Large intestine (tissue), 3 donors: ENCODE measurements around the gene KIR2DL4. TPM values are rescaled to one million over a fixed set of nuclear protein-coding genes. Genes with fewer than 3 reads are reported as not detected.
"Not testable (repeated sequence)": the region's sequence is repeated elsewhere in the genome, so short reads cannot be mapped to it uniquely, and the experiment has no call there.

Experiments
- DNase-seq, 2 donors: peaks; one replicate each; pipeline versions ENCODE4 v3.0.0 to v3.0.0-alpha.2; 2013
- H3K27ac ChIP-seq: one replicate; pipeline ENCODE4 v1.5.1; 2013; ENCODE audit warnings: low read length
- H3K27me3 ChIP-seq: 2 replicates; pipeline ENCODE4 v1.6.1; 2013; ENCODE audit warnings: low read length; ENCODE audit not compliant: control insufficient read depth, insufficient read depth
- H3K36me3 ChIP-seq: 2 replicates; pipeline ENCODE4 v1.6.1; 2013; ENCODE audit warnings: low read length; ENCODE audit not compliant: control insufficient read depth, insufficient read depth
- H3K4me1 ChIP-seq: one replicate; pipeline ENCODE4 v1.6.1; 2013; ENCODE audit warnings: low read length; ENCODE audit not compliant: control insufficient read depth, insufficient read depth
- H3K4me3 ChIP-seq: one replicate; pipeline ENCODE4 v1.5.1; 2013; ENCODE audit warnings: low read length
- H3K9me3 ChIP-seq: one replicate; pipeline ENCODE4 v1.6.1; 2013; ENCODE audit warnings: mild to moderate bottlenecking, low read depth, low read length, moderate library complexity; ENCODE audit not compliant: control insufficient read depth
- WGBS: methylation state at CpG from one replicate; pipeline ENCODE4 v1.1.5; 2013; ENCODE audit warnings: low lambda C conversion rate; ENCODE audit not compliant: insufficient coverage; 5-methylcytosine and 5-hydroxymethylcytosine counted together
- polyA plus RNA-seq: library from polyadenylated mRNA; unstranded; fragments of 120-200 nt; gene quantifications from one replicate; pipeline ENCODE4 v1.2.1, GENCODE V29; 2013

The KIR2DL4 gene
- polyA plus RNA-seq, 1 donor, result 0.94 TPM

DNA sequence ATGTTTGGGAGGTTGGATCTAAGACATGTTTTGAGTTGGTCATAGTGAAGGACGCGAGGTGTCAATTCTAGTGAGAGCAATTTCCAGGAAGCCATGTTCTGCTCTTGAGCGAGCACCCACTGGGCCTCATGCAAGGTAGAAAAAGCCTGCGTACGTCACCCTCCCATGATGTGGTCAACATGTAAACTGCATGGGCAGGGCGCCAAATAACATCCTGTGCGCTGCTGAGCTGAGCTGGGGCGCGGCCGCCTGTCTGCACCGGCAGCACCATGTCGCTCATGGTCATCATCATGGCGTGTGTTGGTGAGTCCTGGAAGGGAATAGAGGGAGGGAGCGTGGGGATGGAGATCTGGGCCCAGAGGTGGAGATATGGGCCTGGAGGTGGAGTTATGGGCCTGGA is 29.1 kb downstream of the KIR2DL4 start, which contains the start of gene KIR2DS4:
Gene KIR2DS4, plus strand, starts transcription at position 181 of the 400 bp plus-strand sequence.
- not testable (repeated sequence) for H3K36me3 ChIP-seq, H3K27me3 ChIP-seq
- no CpG with 5 or more reads among the region's 14 CpGs for WGBS

DNA sequence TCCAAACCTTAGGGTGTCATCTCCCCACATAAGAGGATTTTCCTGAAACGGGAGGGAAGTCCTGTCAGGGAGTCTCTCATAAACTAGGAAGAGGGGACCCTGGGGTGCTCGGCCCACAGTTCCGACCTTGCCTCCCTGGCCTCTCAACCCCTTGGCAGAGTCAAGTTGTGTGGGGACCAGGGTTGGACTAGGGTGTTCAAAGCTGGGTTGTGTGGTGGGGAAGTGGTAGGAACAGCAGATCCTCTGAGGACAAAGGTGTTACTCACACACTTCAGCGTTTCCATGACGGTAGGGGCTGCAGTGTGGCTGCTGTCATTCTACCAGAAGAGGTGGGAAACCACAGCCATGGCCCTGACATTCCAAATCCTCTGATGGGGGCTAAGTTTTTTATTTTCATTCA is 31.7 kb downstream of the KIR2DL4 start:
- H3K9me3 ChIP-seq, DNase-seq, H3K4me1 ChIP-seq, H3K27me3 ChIP-seq, H3K36me3 ChIP-seq, H3K4me3 ChIP-seq, H3K27ac ChIP-seq: not testable (repeated sequence)
- no CpG with 5 or more reads among the region's 5 CpGs for WGBS

More for the DNA sequence above, 29.1 kb downstream of the KIR2DL4 start, which contains the start of gene KIR2DS4:
- DNase-seq, H3K4me3 ChIP-seq, H3K4me1 ChIP-seq, H3K9me3 ChIP-seq, H3K27ac ChIP-seq: not testable (repeated sequence)

DNA sequence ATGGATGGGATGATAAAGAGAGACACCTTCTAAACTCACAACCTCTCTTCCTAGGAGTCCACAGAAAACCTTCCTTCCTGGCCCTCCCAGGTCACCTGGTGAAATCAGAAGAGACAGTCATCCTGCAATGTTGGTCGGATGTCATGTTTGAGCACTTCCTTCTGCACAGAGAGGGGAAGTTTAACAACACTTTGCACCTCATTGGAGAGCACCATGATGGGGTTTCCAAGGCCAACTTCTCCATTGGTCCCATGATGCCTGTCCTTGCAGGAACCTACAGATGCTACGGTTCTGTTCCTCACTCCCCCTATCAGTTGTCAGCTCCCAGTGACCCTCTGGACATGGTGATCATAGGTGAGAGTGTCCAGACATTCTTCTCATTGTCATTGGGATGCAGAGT is 34.1 kb downstream of the KIR2DL4 start:
- H3K4me3 ChIP-seq, DNase-seq, H3K27me3 ChIP-seq, H3K27ac ChIP-seq, H3K9me3 ChIP-seq, H3K36me3 ChIP-seq, H3K4me1 ChIP-seq: not testable (repeated sequence)
- no CpG with 5 or more reads among the region's 2 CpGs for WGBS

GRCh38 chr19:54843171-54843570 is 39.8 kb downstream of the KIR2DL4 start:
- H3K27me3 ChIP-seq, H3K4me3 ChIP-seq, H3K27ac ChIP-seq, DNase-seq, H3K36me3 ChIP-seq, H3K9me3 ChIP-seq, H3K4me1 ChIP-seq: not testable (repeated sequence)
- WGBS, result no CpG with 5 or more reads among the region's 8 CpGs

DNA sequence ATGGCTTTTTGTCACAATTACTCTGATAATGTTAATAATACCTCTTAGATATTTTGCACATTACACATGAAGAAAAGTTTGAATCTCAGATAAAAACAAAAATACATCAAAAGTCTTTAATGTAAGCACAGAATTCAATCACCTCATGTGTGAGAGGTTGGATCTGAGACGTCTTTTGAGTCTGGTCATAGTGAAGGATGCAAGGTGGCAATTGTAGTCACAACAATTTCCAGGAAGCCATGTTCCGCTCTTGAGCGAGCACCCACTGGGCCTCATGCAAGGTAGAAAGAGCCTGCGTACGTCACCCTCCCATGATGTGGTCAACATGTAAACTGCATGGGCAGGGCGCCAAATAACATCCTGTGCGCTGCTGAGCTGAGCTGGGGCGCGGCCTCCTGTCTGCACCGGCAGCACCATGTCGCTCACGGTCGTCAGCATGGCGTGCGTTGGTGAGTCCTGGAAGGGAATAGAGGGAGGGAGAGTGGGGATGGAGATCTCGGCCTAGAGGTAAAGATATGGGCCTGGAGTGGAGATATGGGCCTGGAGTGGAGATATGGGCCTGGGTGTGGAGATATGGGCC is 46.7 kb downstream of the KIR2DL4 start, which contains the start of gene KIR3DL2:
Gene KIR3DL2, plus strand, starts transcription at position 383 of the 580 bp plus-strand sequence. Its CDS starts 33 bp downstream, at position 416.
- not testable (repeated sequence) for H3K36me3 ChIP-seq, H3K4me1 ChIP-seq, H3K27me3 ChIP-seq, H3K4me3 ChIP-seq, H3K9me3 ChIP-seq, H3K27ac ChIP-seq, DNase-seq
- no CpG with 5 or more reads among the region's 16 CpGs for WGBS

GRCh38 chr19:54850930-54851329 is 47.5 kb downstream of the KIR2DL4 start:
- Histone ChIP-seq H3K9me3 (no peaks in the 10 kb centered on the region), H3K36me3 (no peaks in the 10 kb centered on the region), H3K27ac (no peak overlapping the region), H3K27me3 (no peaks in the 10 kb centered on the region), H3K4me3 (no peak overlapping the region), H3K4me1 (no peaks in the 10 kb centered on the region)
- DNase-seq, result no peak
- WGBS, result no CpG with 5 or more reads among the region's 2 CpGs

DNA sequence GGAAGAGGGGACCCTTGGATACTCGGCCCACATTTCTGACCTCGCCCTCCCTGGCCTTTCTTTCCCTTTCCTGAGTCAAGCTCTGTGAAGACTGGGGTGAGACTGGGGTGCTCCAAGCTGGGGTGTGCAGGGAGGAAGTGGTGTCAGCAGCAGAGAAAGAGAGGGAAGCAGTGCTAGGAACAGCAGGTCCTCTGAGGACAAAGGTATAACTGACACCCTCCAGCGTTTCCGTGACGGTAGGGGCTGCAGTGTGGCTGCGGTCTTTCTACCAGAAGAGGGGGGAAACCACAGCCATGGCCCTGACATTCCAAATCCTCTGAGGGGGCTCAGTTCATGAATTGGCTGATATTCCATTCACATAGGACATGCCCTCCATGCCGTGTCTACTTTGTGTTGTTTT is 47.9 kb downstream of the KIR2DL4 start:
- Histone ChIP-seq H3K4me3 (no peak overlapping the region), H3K9me3 (no peaks in the 10 kb centered on the region), H3K27ac (no peak overlapping the region), H3K27me3 (no peaks in the 10 kb centered on the region), H3K36me3 (no peaks in the 10 kb centered on the region), H3K4me1 (no peaks in the 10 kb centered on the region)
- no CpG with 5 or more reads among the region's 7 CpGs for WGBS
- DNase-seq, result no peak

- DNase-seq, H3K4me3 ChIP-seq, H3K36me3 ChIP-seq, H3K27ac ChIP-seq, H3K27me3 ChIP-seq, H3K4me1 ChIP-seq, H3K9me3 ChIP-seq: not testable (repeated sequence)
- WGBS, result 67% methylated on average over 1 of the region's 1 CpG
These were observed 51.8 kb downstream of the KIR2DL4 start for GRCh38 chr19:54855241-54855640.

DNA sequence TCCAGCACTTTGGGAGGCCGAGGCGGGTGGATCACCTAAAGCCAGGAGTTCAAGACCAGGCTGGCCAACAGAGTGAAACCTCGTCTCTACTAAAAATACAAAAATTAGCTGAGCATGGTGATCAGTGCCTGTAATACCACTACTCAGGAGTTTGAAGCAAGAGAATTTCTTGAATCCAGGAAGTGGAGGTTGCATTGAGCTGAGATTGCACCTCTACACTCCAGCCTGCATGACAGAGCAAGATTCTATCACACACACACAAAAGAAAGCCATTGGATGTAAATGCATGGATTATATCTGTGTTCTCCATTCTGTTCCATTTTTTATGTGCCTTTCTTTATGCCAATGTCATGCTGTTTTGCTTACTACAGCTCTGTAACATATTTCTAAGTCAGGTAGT is 55.1 kb downstream of the KIR2DL4 start:
- DNase-seq, H3K4me1 ChIP-seq, H3K27ac ChIP-seq, H3K4me3 ChIP-seq, H3K27me3 ChIP-seq, H3K9me3 ChIP-seq, H3K36me3 ChIP-seq: not testable (repeated sequence)
- no CpG with 5 or more reads among the region's 3 CpGs for WGBS

GRCh38 chr19:54859421-54859820 is 56.0 kb downstream of the KIR2DL4 start:
- not testable (repeated sequence) for H3K27ac ChIP-seq, H3K27me3 ChIP-seq, H3K9me3 ChIP-seq, H3K4me1 ChIP-seq, DNase-seq, H3K36me3 ChIP-seq, H3K4me3 ChIP-seq
- WGBS, result no CpG with 5 or more reads among the region's 7 CpGs

GRCh38 chr19:54863459-54863858 is 60.0 kb downstream of the KIR2DL4 start:
- DNase-seq, H3K9me3 ChIP-seq, H3K27ac ChIP-seq, H3K4me1 ChIP-seq, H3K4me3 ChIP-seq, H3K27me3 ChIP-seq, H3K36me3 ChIP-seq: not testable (repeated sequence)
- WGBS, result no CpG with 5 or more reads among the region's 3 CpGs
